DMS79 treated with DMSO at 0.1 percent for 48 hours (cell line): Measurements from ENCODE around the gene SMIM28.

Source experiments
- DNase-seq: peaks from one replicate; lab custom pipeline; 2025; lab: John Stamatoyannopoulos, UW

The SMIM28 gene

GRCh38 chr6:138430361-138431145 is 52.8 kb downstream of the SMIM28 start:
- DNase-seq = no peak

- DNase-seq = no peak
Measured at GRCh38 chr6:138431256-138432062, 53.8 kb downstream of the SMIM28 start.

GRCh38 chr6:138432063-138432356 is 54.3 kb downstream of the SMIM28 start:
- DNase-seq = no peak
